Ishikawa (cell line): ENCODE data around the gene TBC1D9.

Experiments
- CEBPB ChIP-seq: IDR thresholded peaks from 2 replicates; pipeline ENCODE4 v1.6.1; 2012
- EGR1 ChIP-seq: IDR thresholded peaks from 2 replicates; pipeline ENCODE4 v1.6.1; 2012
- EP300 ChIP-seq: IDR thresholded peaks from 2 replicates; pipeline ENCODE4 v1.6.1; 2012; ENCODE audit warnings: borderline replicate concordance
- NFIC ChIP-seq: IDR thresholded peaks from 2 replicates; pipeline ENCODE4 v1.6.1; 2012
- RAD21 ChIP-seq: IDR thresholded peaks from 2 replicates; pipeline ENCODE4 v1.6.1; 2012; ENCODE audit warnings: low read depth
- TAF1 ChIP-seq: IDR thresholded peaks from 2 replicates; pipeline ENCODE4 v1.6.1; 2012; ENCODE audit warnings: low read depth, mild to moderate bottlenecking
- USF1 ChIP-seq: IDR thresholded peaks from 2 replicates; pipeline ENCODE4 v1.6.1; 2012
- YY1 ChIP-seq: IDR thresholded peaks from 2 replicates; pipeline ENCODE4 v1.6.1; 2012; ENCODE audit warnings: low read depth
- ZBTB7A ChIP-seq: IDR thresholded peaks from 2 replicates; pipeline ENCODE4 v1.6.1; 2012; ENCODE audit warnings: low read depth
- TF ChIP-seq, protein P1 (sequence below): IDR thresholded peaks from 2 replicates; pipeline ENCODE4 v1.6.1; 2012
- TF ChIP-seq, protein P2 (sequence below): IDR thresholded peaks from 2 replicates; pipeline ENCODE4 v1.6.1; 2012; ENCODE audit warnings: low read depth, mild to moderate bottlenecking

DNA sequence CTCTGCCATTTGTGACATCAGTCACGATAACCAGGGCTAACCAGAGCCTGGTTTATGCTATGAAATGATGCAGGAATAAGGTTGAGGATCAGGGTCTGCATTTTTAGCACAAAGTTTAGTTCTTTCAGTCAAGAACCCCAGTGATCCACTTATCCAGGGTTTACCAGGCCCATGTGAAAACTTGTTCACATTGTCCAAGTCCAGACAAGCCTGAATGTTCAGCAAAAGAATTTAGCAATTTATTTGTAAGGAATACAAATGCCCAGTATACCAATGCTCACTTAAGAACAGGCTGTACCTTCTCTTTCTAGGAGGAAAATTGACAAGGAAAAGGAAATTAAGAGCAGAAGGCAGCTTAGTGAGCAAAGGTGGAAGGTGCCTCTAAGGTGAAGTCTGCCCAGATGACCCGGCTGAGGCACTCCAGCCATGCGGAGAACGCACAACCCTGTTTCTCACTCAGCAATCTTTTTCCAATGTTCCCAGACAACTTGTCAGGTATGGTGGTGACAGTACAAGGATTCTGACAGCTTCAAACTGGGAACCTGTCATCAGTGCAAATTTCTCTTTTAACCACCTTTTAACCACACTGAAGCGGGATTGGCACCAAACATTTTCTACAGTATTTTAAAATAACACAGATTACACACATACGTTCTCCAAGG lies 54.0 kb downstream of the TBC1D9 start:
- no peak for TF ChIP-seq NFIC
- no peak for TF ChIP-seq CEBPB
- no peak for TF ChIP-seq TAF1
- TF ChIP-seq EP300 = no peak
- TF ChIP-seq, protein P1, sequence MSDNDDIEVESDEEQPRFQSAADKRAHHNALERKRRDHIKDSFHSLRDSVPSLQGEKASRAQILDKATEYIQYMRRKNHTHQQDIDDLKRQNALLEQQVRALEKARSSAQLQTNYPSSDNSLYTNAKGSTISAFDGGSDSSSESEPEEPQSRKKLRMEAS = no peak
- TF ChIP-seq RAD21 = no peak
- no peak for TF ChIP-seq ZBTB7A
- no peak for TF ChIP-seq YY1
- no peak for TF ChIP-seq USF1
- TF ChIP-seq, protein P2, sequence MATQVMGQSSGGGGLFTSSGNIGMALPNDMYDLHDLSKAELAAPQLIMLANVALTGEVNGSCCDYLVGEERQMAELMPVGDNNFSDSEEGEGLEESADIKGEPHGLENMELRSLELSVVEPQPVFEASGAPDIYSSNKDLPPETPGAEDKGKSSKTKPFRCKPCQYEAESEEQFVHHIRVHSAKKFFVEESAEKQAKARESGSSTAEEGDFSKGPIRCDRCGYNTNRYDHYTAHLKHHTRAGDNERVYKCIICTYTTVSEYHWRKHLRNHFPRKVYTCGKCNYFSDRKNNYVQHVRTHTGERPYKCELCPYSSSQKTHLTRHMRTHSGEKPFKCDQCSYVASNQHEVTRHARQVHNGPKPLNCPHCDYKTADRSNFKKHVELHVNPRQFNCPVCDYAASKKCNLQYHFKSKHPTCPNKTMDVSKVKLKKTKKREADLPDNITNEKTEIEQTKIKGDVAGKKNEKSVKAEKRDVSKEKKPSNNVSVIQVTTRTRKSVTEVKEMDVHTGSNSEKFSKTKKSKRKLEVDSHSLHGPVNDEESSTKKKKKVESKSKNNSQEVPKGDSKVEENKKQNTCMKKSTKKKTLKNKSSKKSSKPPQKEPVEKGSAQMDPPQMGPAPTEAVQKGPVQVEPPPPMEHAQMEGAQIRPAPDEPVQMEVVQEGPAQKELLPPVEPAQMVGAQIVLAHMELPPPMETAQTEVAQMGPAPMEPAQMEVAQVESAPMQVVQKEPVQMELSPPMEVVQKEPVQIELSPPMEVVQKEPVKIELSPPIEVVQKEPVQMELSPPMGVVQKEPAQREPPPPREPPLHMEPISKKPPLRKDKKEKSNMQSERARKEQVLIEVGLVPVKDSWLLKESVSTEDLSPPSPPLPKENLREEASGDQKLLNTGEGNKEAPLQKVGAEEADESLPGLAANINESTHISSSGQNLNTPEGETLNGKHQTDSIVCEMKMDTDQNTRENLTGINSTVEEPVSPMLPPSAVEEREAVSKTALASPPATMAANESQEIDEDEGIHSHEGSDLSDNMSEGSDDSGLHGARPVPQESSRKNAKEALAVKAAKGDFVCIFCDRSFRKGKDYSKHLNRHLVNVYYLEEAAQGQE = no peak
- no peak for TF ChIP-seq EGR1
